ENCODE measurements around the gene GPR160.

GRCh38 chr3:170037463-170038433, at the start of gene GPR160:
- TF ChIP-seq CTCF (IDR thresholded peaks at IDR 0.05; ENCODE audit: poor library complexity) = peak; percentile 87
- TF ChIP-seq EZH2 (IDR thresholded peaks at IDR 0.05; ENCODE audit: borderline replicate concordance) = no peak
- TF ChIP-seq EZH2phosphoT487 (IDR thresholded peaks at IDR 0.05; ENCODE audit: low read depth, severe bottlenecking, unreplicated experiment) = no peak
